G401 (cell line): Measurements from ENCODE around the gene KCNAB1. TPM values are rescaled to one million over a fixed set of nuclear protein-coding genes. Genes with fewer than 3 reads are reported as not detected.

ENCODE experiments used
- DNase-seq: peaks from one replicate; pipeline ENCODE4 v3.0.0-alpha.2; 2015; ENCODE audit warnings: low spot score
- in situ Hi-C: cut with HindIII; loops from 2 replicates; pipeline ENCODE4 v1.10.0; 2016; ENCODE audit warnings: low sequenced_read_pairs, mixed read lengths
- total RNA-seq: library from RNA; depleted of rRNA; stranded (reverse); fragments of >200 nt; shearing (Covaris generic); gene quantifications from 2 replicates; pipeline ENCODE4 v1.2.3, GENCODE V29; 2014

The KCNAB1 gene
- total RNA-seq, 1 experiment from 2014 or later: 12.6 TPM

- DNase-seq: no peak
- in situ Hi-C loops: no loop called here
These were observed 289.3 kb downstream of the KCNAB1 start for GRCh38 chr3:156409694-156410093.

GRCh38 chr3:156412600-156412999, 292.2 kb downstream of the KCNAB1 start:
- DNase-seq: no peak
- in situ Hi-C loops: no loop called here

GRCh38 chr3:156413293-156413892, 293.0 kb downstream of the KCNAB1 start:
- in situ Hi-C loops: no loop called here
- peak; percentile 64 for DNase-seq

GRCh38 chr3:156416846-156417558, 296.6 kb downstream of the KCNAB1 start:
- DNase-seq: peak; percentile 41
- in situ Hi-C loops: no loop called here

- in situ Hi-C loops: no loop called here
- peak; percentile 65 for DNase-seq
These were observed 297.3 kb downstream of the KCNAB1 start for GRCh38 chr3:156417559-156418132.

GRCh38 chr3:156418428-156418827, 298.1 kb downstream of the KCNAB1 start:
- DNase-seq: peak; percentile 19
- in situ Hi-C loops: no loop called here

GRCh38 chr3:156421534-156421933, 301.2 kb downstream of the KCNAB1 start:
- in situ Hi-C loops: no loop called here
- DNase-seq: no peak

GRCh38 chr3:156424758-156425157, 304.4 kb downstream of the KCNAB1 start:
- in situ Hi-C loops: no loop called here
- DNase-seq: no peak

GRCh38 chr3:156425651-156426050, 305.3 kb downstream of the KCNAB1 start:
- in situ Hi-C loops: no loop called here
- DNase-seq: no peak

GRCh38 chr3:156429125-156429524, 308.7 kb downstream of the KCNAB1 start:
- DNase-seq: peak; percentile 81
- in situ Hi-C loops: no loop called here

- in situ Hi-C loops: no loop called here
These were observed 311.2 kb downstream of the KCNAB1 start for GRCh38 chr3:156431334-156432124.

GRCh38 chr3:156432563-156432962, 312.2 kb downstream of the KCNAB1 start:
- no peak for DNase-seq
- in situ Hi-C loops: no loop called here

More at GRCh38 chr3:156431334-156432124, 311.2 kb downstream of the KCNAB1 start:
- no peak for DNase-seq

GRCh38 chr3:156433138-156433537, 312.8 kb downstream of the KCNAB1 start:
- in situ Hi-C loops: no loop called here
- DNase-seq: no peak

- in situ Hi-C loops: no loop called here
- no peak for DNase-seq
These were observed 313.5 kb downstream of the KCNAB1 start for GRCh38 chr3:156433910-156434309.

- in situ Hi-C loops: no loop called here
- DNase-seq: no peak
These were observed 314.5 kb downstream of the KCNAB1 start for GRCh38 chr3:156434921-156435320.

- DNase-seq: no peak
- in situ Hi-C loops: no loop called here
These were observed 322.7 kb downstream of the KCNAB1 start for GRCh38 chr3:156443079-156443478.

GRCh38 chr3:156445117-156446090, 325.0 kb downstream of the KCNAB1 start:
- in situ Hi-C loops: no loop called here
- no peak for DNase-seq

GRCh38 chr3:156448300-156448699, 327.9 kb downstream of the KCNAB1 start:
- in situ Hi-C loops: no loop called here
- DNase-seq: no peak
